ENCODE measurements around the gene ACKR3. TPM values are rescaled to one million over a fixed set of nuclear protein-coding genes. Genes with fewer than 3 reads are reported as not detected.

The ACKR3 gene
- total RNA-seq, 1 donor = 18.8 TPM

GRCh38 chr2:236554629-236555282, 14.9 kb upstream of the ACKR3 start:
- Histone ChIP-seq H3K9me3 (ENCODE audit: low read depth, low read length) (peaks cover 5% of the 10 kb centered on the region), H3K27me3 (ENCODE audit: insufficient read depth, low read length) (no peaks in the 10 kb centered on the region)
- TF ChIP-seq CTCF (IDR thresholded peaks at IDR 0.05; ENCODE audit: extremely low read depth, low read depth, low read length) = no peak

GRCh38 chr2:236555481-236555880, 14.1 kb upstream of the ACKR3 start:
- no peaks in the 10 kb centered on the region for H4K20me1 ChIP-seq (ENCODE audit: insufficient read depth, low read length)
- H3K4me3 ChIP-seq (ENCODE audit: insufficient read depth, low read length) = no peak overlapping the region
- H3K4me2 ChIP-seq (ENCODE audit: insufficient read depth, low read length) = no peak overlapping the region
- H3K4me1 ChIP-seq (ENCODE audit: insufficient read depth, low read length) = no peaks in the 10 kb centered on the region
- H3K27me3 ChIP-seq (ENCODE audit: insufficient read depth, low read length) = no peaks in the 10 kb centered on the region
- no peak for TF ChIP-seq CTCF (IDR thresholded peaks at IDR 0.05; ENCODE audit: extremely low read depth, low read depth, low read length)
- H3K36me3 ChIP-seq (ENCODE audit: insufficient read depth, low read length) = no peaks in the 10 kb centered on the region
- no peak for DNase-seq (ENCODE audit: insufficient read length, low spot score, missing footprints)
- peaks cover 5% of the 10 kb centered on the region for H3K9me3 ChIP-seq (ENCODE audit: low read depth, low read length)
- H3K27ac ChIP-seq (ENCODE audit: low read depth, low read length) = no peak overlapping the region
- no peaks in the 10 kb centered on the region for H3K79me2 ChIP-seq (ENCODE audit: insufficient read depth, low read length)
- H2AFZ ChIP-seq (ENCODE audit: low read length) = no peak overlapping the region

More at GRCh38 chr2:236554629-236555282, 14.9 kb upstream of the ACKR3 start:
- Histone ChIP-seq H3K4me2 (ENCODE audit: insufficient read depth, low read length) (no peak overlapping the region), H3K79me2 (ENCODE audit: insufficient read depth, low read length) (no peaks in the 10 kb centered on the region), H3K27ac (ENCODE audit: low read depth, low read length) (no peak overlapping the region), H2AFZ (ENCODE audit: low read length) (no peak overlapping the region), H3K36me3 (ENCODE audit: insufficient read depth, low read length) (no peaks in the 10 kb centered on the region), H3K4me3 (ENCODE audit: insufficient read depth, low read length) (no peak overlapping the region), H3K4me1 (ENCODE audit: insufficient read depth, low read length) (no peaks in the 10 kb centered on the region), H4K20me1 (ENCODE audit: insufficient read depth, low read length) (no peaks in the 10 kb centered on the region)
- no peak for DNase-seq (ENCODE audit: insufficient read length, low spot score, missing footprints)

GRCh38 chr2:236557306-236558030, 12.2 kb upstream of the ACKR3 start:
- H3K36me3 ChIP-seq (ENCODE audit: insufficient read depth, low read length) = no peaks in the 10 kb centered on the region
- H2AFZ ChIP-seq (ENCODE audit: low read length) = no peak overlapping the region
- no peaks in the 10 kb centered on the region for H3K4me1 ChIP-seq (ENCODE audit: insufficient read depth, low read length)
- no peaks in the 10 kb centered on the region for H3K27me3 ChIP-seq (ENCODE audit: insufficient read depth, low read length)
- no peak overlapping the region for H3K4me2 ChIP-seq (ENCODE audit: insufficient read depth, low read length)
- H3K79me2 ChIP-seq (ENCODE audit: insufficient read depth, low read length) = no peaks in the 10 kb centered on the region
- H3K27ac ChIP-seq (ENCODE audit: low read depth, low read length) = no peak overlapping the region
- H3K4me3 ChIP-seq (ENCODE audit: insufficient read depth, low read length) = no peak overlapping the region
- peaks cover 5% of the 10 kb centered on the region for H3K9me3 ChIP-seq (ENCODE audit: low read depth, low read length)
- H4K20me1 ChIP-seq (ENCODE audit: insufficient read depth, low read length) = no peaks in the 10 kb centered on the region
- TF ChIP-seq CTCF (IDR thresholded peaks at IDR 0.05; ENCODE audit: extremely low read depth, low read depth, low read length) = no peak
- no peak for DNase-seq (ENCODE audit: insufficient read length, low spot score, missing footprints)

- Histone ChIP-seq H3K27me3 (ENCODE audit: insufficient read depth, low read length) (no peaks in the 10 kb centered on the region), H3K4me3 (ENCODE audit: insufficient read depth, low read length) (no peak overlapping the region), H4K20me1 (ENCODE audit: insufficient read depth, low read length) (no peaks in the 10 kb centered on the region), H2AFZ (ENCODE audit: low read length) (no peak overlapping the region), H3K27ac (ENCODE audit: low read depth, low read length) (no peak overlapping the region), H3K9me3 (ENCODE audit: low read depth, low read length) (peaks cover 5% of the 10 kb centered on the region), H3K4me2 (ENCODE audit: insufficient read depth, low read length) (no peak overlapping the region), H3K79me2 (ENCODE audit: insufficient read depth, low read length) (no peaks in the 10 kb centered on the region), H3K4me1 (ENCODE audit: insufficient read depth, low read length) (no peaks in the 10 kb centered on the region), H3K36me3 (ENCODE audit: insufficient read depth, low read length) (no peaks in the 10 kb centered on the region)
- DNase-seq (ENCODE audit: insufficient read length, low spot score, missing footprints) = no peak
- TF ChIP-seq CTCF (IDR thresholded peaks at IDR 0.05; ENCODE audit: extremely low read depth, low read depth, low read length) = no peak
Observed at GRCh38 chr2:236558036-236558435, 11.6 kb upstream of the ACKR3 start.
